K562 (cell line): ENCODE results near the gene SAXO2. TPM values are rescaled to one million over a fixed set of nuclear protein-coding genes. Genes with fewer than 3 reads are reported as not detected.
"Not testable (repeated sequence)": the region's sequence is repeated elsewhere in the genome, so short reads cannot be mapped to it uniquely, and the experiment has no call there.

Experiments
- ATAC-seq: fragments of 200-7000 bp; cut with Tn5 transposase; 3 replicates; pipeline ENCODE4 v1.9.1; 2020; ENCODE audit warnings: moderate library complexity
- BruUV-seq: library from RNA; stranded (reverse); fragments of 400-500 nt; replicated peaks from 2 replicates; lab custom pipeline; 2021; lab: Mats Ljungman, UMichigan
- CTCF ChIA-PET: fragments of 300-600 bp; formaldehyde crosslinking; extraction: SDS; loops from one replicate; lab custom pipeline; 2021; ENCODE audit warnings: low intra/inter-chr PET ratio; lab: Yijun Ruan, JAX
- POLR2A ChIA-PET: fragments of 300-600, 350-650 bp; sonication (Branson Sonifier 250); formaldehyde crosslinking; extraction: SDS; loops from one replicate; lab custom pipeline; 2021; ENCODE audit warnings: antibody characterized with exemption, inconsistent platforms; lab: Yijun Ruan, JAX
- DNase-seq, 4 experiments: peaks; one replicate each; pipeline versions ENCODE4 v3.0.0 to v3.0.0-alpha.2; 2011 to 2018; ENCODE audit warnings: low spot score in 3 of 4, mixed read lengths in 3 of 4; ENCODE audit errors: extremely low read depth in 1 of 4
- FAIRE-seq: peaks from 2 replicates; lab custom pipeline; 2011; peaks lifted over from hg19 to GRCh38; lab: Jason Lieb, UNC
- H2AFZ ChIP-seq: 2 replicates; pipeline ENCODE4 v1.6.0; 2011; ENCODE audit warnings: low read depth, low read length, control low read depth, inconsistent platforms
- H3K27ac ChIP-seq: fragments of 200-600 bp; 3 replicates; pipeline ENCODE4 v1.8.0; 2011; ENCODE audit warnings: low read depth, mild to moderate bottlenecking, control low read depth, inconsistent platforms, low read length, moderate library complexity, mixed read lengths; ENCODE audit errors: extremely low read depth
- H3K27me3 ChIP-seq, 2 experiments: fragments of 300-600 bp in 1 of 2; 2 replicates in 1 of 2; 3 replicates in 1 of 2; pipeline versions ENCODE4 v1.6.0 to v1.8.0; 2011; ENCODE audit warnings: inconsistent platforms in 2 of 2, low read length in 2 of 2, mild to moderate bottlenecking in 1 of 2, mixed read lengths in 1 of 2, moderate library complexity in 1 of 2; ENCODE audit not compliant: control insufficient read depth in 2 of 2, insufficient read depth in 2 of 2
- H3K36me3 ChIP-seq: fragments of 300-600 bp; 3 replicates; pipeline ENCODE4 v1.8.0; 2011; ENCODE audit warnings: mild to moderate bottlenecking, low read length, inconsistent platforms; ENCODE audit not compliant: control insufficient read depth, insufficient read depth
- H3K4me1 ChIP-seq, 2 experiments: fragments of 200-600 bp in 1 of 2; replicated peaks in 1 of 2; 2 replicates in 1 of 2; 3 replicates in 1 of 2; pipeline versions ENCODE4 v1.5.1 to v1.8.0; 2011; ENCODE audit warnings: inconsistent platforms in 2 of 2, low read length in 2 of 2, mild to moderate bottlenecking in 1 of 2, mixed read lengths in 1 of 2, moderate library complexity in 1 of 2; ENCODE audit not compliant: control insufficient read depth in 2 of 2, insufficient read depth in 2 of 2
- H3K4me2 ChIP-seq: 2 replicates; pipeline ENCODE4 v1.6.1; 2011; ENCODE audit warnings: low read length, control low read depth, inconsistent platforms, mixed read lengths; ENCODE audit not compliant: insufficient read depth
- H3K4me3 ChIP-seq: fragments of 200-600 bp; sonication (generic), shearing (Covaris generic); 2 replicates; pipeline ENCODE4 v1.5.1; 2016; ENCODE audit warnings: control low read depth, inconsistent platforms
- H3K79me2 ChIP-seq: fragments of 200-600 bp; 3 replicates; pipeline ENCODE4 v1.8.0; 2011; ENCODE audit warnings: low read length, inconsistent platforms; ENCODE audit not compliant: control insufficient read depth, insufficient read depth
- H3K9ac ChIP-seq, 2 experiments: 2 replicates each; pipeline versions ENCODE4 v1.6.0 to v1.6.1; 2011; ENCODE audit warnings: low read depth in 2 of 2, low read length in 2 of 2, control low read depth in 1 of 2, inconsistent platforms in 1 of 2, mild to moderate bottlenecking in 1 of 2, mixed read lengths in 1 of 2; ENCODE audit not compliant: insufficient read depth in 1 of 2
- H3K9me1 ChIP-seq: one replicate; pipeline ENCODE4 v1.6.0; 2011; ENCODE audit warnings: inconsistent platforms, mild to moderate bottlenecking, low read length, moderate library complexity; ENCODE audit not compliant: control insufficient read depth, insufficient read depth
- H3K9me3 ChIP-seq: replicated peaks from 2 replicates; pipeline ENCODE4 v1.5.1; 2011; ENCODE audit warnings: low read depth, low read length, inconsistent platforms; ENCODE audit not compliant: control insufficient read depth, insufficient read depth
- H4K20me1 ChIP-seq: replicated peaks from 2 replicates; pipeline ENCODE4 v1.6.1; 2011; ENCODE audit warnings: low read length, inconsistent platforms, mixed read lengths; ENCODE audit not compliant: control insufficient read depth, insufficient read depth
- C11orf30 ChIP-seq: fragments of 450-650 bp; IDR thresholded peaks from 2 replicates; pipeline ENCODE4 v1.6.1; 2016; ENCODE audit warnings: low read depth, mild to moderate bottlenecking
- HMGN3 ChIP-seq: IDR thresholded peaks from 2 replicates; pipeline ENCODE4 v1.6.1; 2011; ENCODE audit warnings: borderline replicate concordance, low read depth, mild to moderate bottlenecking, mixed read lengths, low read length; ENCODE audit not compliant: insufficient read length; ENCODE audit errors: extremely low read depth
- MAFF ChIP-seq: IDR thresholded peaks from 2 replicates; pipeline ENCODE4 v1.6.1; 2012; ENCODE audit warnings: low read length, improper control_type of control experiment
- MAFG ChIP-seq: fragments of 450-650 bp; conservative IDR thresholded peaks from 2 replicates; pipeline ENCODE4 v1.6.1; 2016; ENCODE audit warnings: missing genetic modification characterization, missing compliant biosample characterization
- MYC ChIP-seq, 2 experiments: fragments of 250-450 bp in 1 of 2; sonication (Bioruptor Pico) in 1 of 2; IDR thresholded peaks; 2 replicates each; pipeline versions ENCODE4 v1.5.1 to v1.6.1; 2012 to 2021; ENCODE audit warnings: low read depth in 2 of 2, borderline replicate concordance in 1 of 2, improper control_type of control experiment in 1 of 2, low read length in 1 of 2, mild to moderate bottlenecking in 1 of 2, moderate library complexity in 1 of 2
- MYNN ChIP-seq, 2 experiments: sonication (generic); formaldehyde crosslinking in 1 of 2; IDR thresholded peaks; 2 replicates each; pipeline versions ENCODE4 v1.5.0 to v1.6.1; 2016 to 2020; ENCODE audit warnings: antibody characterized with exemption in 1 of 2, missing genetic modification reagents in 1 of 2
- POLR2B ChIP-seq: fragments of 450-650 bp; IDR thresholded peaks from 2 replicates; pipeline ENCODE4 v1.6.1; 2018; ENCODE audit warnings: low read depth; ENCODE audit not compliant: partially characterized antibody
- ZNF316 ChIP-seq: fragments of 450-650 bp; IDR thresholded peaks from 2 replicates; pipeline ENCODE4 v1.6.1; 2016
- WGBS: fragments of 100-300 bp; shearing (Covaris generic); methylation state at CpG from one replicate; pipeline ENCODE4 v1.1.6; 2016; ENCODE audit warnings: low coverage, mixed read lengths; ENCODE audit not compliant: insufficient coverage; ENCODE audit errors: missing lambda C conversion rate; 5-methylcytosine and 5-hydroxymethylcytosine counted together
- in situ Hi-C: fragments of 300-500 bp; cut with MboI; formaldehyde crosslinking; loops from 4 replicates; pipeline ENCODE4 v1.15.0; 2018; ENCODE audit warnings: inconsistent platforms, mixed read lengths
- intact Hi-C: fragments of 100-400 bp; cut with micrococcal nuclease; formaldehyde crosslinking; loops from 2 replicates; pipeline ENCODE4 v1.14.2; 2022
- polyA plus RNA-seq, 8 experiments: library from polyadenylated mRNA; depleted of rRNA in 4 of 8; stranded (reverse) in 5 of 8; unstranded in 3 of 8; fragments of >200 nt; fragmentation: Nextera tagmentation in 2 of 8; fragmentation: Illumina TruSeq in 1 of 8; extraction: Ambion mirVana in 2 of 8; extraction: Trizol in 1 of 8; gene quantifications; 2 replicates each; pipeline versions ENCODE4 v1.2.1 to v1.2.3, GENCODE V29; 2011 to 2014; ENCODE audit warnings: inconsistent platforms in 1 of 8, missing spikeins in 1 of 8
- total RNA-seq, 7 experiments: library from RNA; depleted of rRNA in 6 of 7; stranded (reverse); fragments of >200 nt in 6 of 7; fragmentation: Illumina TruSeq in 2 of 7; extraction: Trizol in 2 of 7; gene quantifications; 2 replicates each; pipeline versions ENCODE4 v1.2.1 to v1.2.3, GENCODE V29; 2011 to 2021; ENCODE audit warnings: low replicate concordance in 1 of 7
- TF ChIP-seq, protein P1 (sequence below), 2 experiments: IDR thresholded peaks; 2 replicates each; pipeline ENCODE4 v1.6.1; 2012; ENCODE audit warnings: improper control_type of control experiment in 2 of 2, low read depth in 2 of 2, low read length in 2 of 2, borderline replicate concordance in 1 of 2

Gene SAXO2
- total and polyA plus RNA-seq, 9 of the 15 experiments (the other 6 are each of a cell fraction or from before 2014, with no cell fraction given): 3.1 to 14.2 (median 8.2) TPM

DNA sequence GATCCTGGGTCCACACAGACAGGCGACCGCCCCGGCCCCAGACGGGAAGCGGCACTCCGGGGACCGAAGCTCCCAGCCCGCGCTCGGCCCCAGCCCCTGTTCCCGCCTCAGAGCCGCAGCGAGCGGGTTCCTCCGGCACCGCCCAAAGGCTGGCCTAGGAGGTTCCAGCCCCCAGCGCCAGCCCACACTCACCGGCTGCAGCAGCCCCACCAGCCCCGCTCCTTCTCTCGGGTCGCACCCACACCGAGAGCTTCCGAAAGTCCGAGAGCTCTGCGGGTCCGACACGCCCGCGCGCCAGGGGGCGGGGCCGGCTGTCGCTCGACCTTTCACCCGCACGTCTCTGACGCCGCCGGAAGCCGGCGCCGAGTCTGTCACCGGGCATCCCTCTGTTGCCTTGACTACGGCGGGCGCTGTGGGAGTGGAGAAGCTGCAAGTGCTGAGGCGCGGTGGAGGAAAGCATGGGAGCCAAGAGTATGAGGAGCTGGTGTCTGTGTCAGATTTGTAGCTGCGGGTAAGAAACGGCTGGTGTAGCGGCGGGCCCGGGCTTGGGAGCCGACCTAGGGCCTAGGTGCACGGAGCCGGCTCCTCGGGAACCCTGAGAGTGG is at the start of gene SAXO2, which contains the start of gene EFL1 (continued):
- peak; percentile 58; the same call in 1 of the 2 replicates for TF ChIP-seq MYC (IDR thresholded peaks at IDR 0.05; ENCODE audit: low read depth, low read length)
- no peak for TF ChIP-seq MYC (CRISPR knock-in tag; IDR thresholded peaks at IDR 0.05; ENCODE audit: borderline replicate concordance, low read depth)
- TF ChIP-seq, protein P1, sequence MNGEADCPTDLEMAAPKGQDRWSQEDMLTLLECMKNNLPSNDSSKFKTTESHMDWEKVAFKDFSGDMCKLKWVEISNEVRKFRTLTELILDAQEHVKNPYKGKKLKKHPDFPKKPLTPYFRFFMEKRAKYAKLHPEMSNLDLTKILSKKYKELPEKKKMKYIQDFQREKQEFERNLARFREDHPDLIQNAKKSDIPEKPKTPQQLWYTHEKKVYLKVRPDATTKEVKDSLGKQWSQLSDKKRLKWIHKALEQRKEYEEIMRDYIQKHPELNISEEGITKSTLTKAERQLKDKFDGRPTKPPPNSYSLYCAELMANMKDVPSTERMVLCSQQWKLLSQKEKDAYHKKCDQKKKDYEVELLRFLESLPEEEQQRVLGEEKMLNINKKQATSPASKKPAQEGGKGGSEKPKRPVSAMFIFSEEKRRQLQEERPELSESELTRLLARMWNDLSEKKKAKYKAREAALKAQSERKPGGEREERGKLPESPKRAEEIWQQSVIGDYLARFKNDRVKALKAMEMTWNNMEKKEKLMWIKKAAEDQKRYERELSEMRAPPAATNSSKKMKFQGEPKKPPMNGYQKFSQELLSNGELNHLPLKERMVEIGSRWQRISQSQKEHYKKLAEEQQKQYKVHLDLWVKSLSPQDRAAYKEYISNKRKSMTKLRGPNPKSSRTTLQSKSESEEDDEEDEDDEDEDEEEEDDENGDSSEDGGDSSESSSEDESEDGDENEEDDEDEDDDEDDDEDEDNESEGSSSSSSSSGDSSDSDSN (IDR thresholded peaks at IDR 0.05; ENCODE audit: borderline replicate concordance in 1 of 2, low read depth in 2 of 2, low read length in 2 of 2): peak; percentile 91 to 97; a peak in 3 of 4 replicates
- peak; percentile 48 for TF ChIP-seq POLR2B
- TF ChIP-seq HMGN3: peak; percentile 87
- TF ChIP-seq MYNN (IDR thresholded peaks at IDR 0.05): no peak
- TF ChIP-seq MYNN (CRISPR knock-in tag; IDR thresholded peaks at IDR 0.05): no peak

DNA sequence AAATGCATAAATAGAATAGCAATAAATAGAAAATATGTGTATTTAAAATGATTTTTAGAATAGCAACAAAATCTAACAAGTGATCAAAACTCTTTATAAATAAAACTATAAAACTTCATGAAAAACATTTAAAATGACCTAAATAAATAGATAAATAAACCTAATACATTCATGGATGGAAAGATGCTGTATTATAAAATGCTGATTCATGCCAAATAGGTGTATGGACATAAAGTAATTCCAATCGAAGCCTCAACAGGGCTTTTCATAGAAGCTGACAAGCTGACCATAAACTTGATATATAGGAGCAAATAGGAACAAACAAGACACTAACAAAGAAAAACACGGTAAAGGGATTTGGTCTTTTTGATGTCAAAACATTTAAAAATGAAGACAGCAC is 46.5 kb upstream of the SAXO2 start:
- POLR2A ChIA-PET, H3K27me3 ChIP-seq, H3K9ac ChIP-seq, CTCF ChIA-PET, H3K4me2 ChIP-seq, FAIRE-seq, H3K9me1 ChIP-seq, ATAC-seq, DNase-seq, H4K20me1 ChIP-seq, H2AFZ ChIP-seq, H3K4me3 ChIP-seq, H3K27ac ChIP-seq, intact Hi-C loops, H3K9me3 ChIP-seq, H3K4me1 ChIP-seq, BruUV-seq, H3K79me2 ChIP-seq: not testable (repeated sequence)
- WGBS: 63% methylated on average over 2 of the region's 2 CpGs
- H3K36me3 ChIP-seq: peaks cover 12% of the 10 kb centered on the region; the same call in 2 of the 3 replicates
- TF ChIP-seq ZNF316 (peak; percentile 83), MAFF (peak; percentile 28; the same call in 1 of the 2 replicates), MAFG (tag) (peak; percentile 68), C11orf30 (peak; percentile 69)
- in situ Hi-C loops: loop anchor here (10.0 kb wide), 1 partner anchor 1909 kb away; no protein-coding TSS in a partner anchor
